GM18858 (cell line): ENCODE data around the gene MCC.
A peak's percentile ranks its signal among the peaks of the same experiment; 100 is the strongest.

Experiments used
- ATAC-seq: cut with Tn5 transposase; IDR thresholded peaks from one replicate; pipeline ENCODE4 v1.9.1; 2021; ENCODE audit not compliant: unreplicated experiment

The MCC gene

DNA sequence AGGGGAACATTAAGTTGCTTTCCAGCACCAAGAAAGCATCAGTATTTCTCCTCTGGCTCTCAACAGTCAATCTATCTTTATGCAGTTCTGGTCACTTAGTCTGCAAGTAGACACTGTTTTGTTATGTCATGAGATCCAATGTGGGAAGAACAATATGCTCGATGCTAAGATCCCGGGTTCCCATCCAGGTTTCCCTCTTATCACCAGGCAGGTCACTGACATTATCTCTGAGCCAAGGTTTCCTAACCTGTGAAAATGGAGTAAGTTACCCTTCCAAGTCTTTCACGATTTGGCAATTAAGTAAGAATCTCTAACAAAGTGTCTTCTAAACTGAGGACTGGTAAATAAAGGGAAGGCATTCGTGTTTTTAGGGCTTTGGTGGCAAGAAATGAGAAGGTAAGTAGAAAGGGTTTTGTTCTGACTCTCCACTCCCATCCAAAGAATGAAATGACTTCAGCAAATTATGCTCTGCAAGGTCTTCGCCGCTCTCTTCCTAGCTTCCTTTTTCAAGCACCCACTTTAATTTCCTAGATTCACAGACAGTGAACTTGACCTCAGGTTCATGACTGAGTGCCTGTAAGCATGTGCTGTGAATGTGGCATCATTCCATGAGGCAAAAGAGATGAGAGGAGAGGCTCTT lies 425.3 kb downstream of the MCC start:
- ATAC-seq, result no peak

DNA sequence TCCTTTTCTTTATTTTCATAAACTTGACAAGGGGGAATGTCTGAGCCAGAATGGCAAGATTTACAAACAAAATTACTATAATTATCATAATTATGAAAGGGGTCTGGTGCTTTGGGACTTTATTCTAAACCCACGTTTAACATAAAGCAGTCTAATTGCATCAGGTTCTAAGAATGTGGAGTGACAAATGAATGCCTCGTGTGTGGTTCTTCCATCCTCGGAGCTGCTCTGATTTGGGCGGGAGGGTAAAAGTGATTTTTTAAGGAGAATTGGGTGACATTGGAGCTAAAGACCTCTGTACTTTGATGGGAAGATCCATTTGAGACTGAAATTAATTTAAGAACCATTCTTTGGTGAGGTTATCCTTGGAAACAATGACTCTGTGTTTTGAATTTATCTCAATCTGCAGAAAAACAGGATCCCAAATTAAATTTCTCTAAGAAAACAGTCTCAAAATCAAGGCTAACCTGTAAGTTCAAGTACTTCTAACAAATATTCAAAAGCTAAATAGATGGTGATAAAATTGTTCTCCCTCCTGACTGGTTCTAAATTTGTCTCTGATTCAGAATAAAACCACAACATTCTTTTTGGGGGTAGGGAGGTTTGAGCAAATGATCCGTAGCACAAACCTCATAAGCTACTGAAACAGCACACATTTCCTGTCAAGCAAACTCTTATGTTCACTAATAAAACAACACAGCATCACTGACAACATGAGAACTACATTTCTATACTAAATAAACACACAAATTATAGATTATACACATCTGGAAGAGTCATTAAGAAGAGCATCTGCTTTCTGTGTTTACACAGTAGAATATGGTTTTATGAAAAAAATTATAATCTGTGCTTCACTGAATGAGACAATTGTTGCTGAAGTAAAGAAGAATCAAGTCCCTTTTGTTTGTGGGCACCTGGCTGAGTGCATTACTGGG lies 426.1 kb downstream of the MCC start:
- ATAC-seq, result peak; percentile 42

DNA sequence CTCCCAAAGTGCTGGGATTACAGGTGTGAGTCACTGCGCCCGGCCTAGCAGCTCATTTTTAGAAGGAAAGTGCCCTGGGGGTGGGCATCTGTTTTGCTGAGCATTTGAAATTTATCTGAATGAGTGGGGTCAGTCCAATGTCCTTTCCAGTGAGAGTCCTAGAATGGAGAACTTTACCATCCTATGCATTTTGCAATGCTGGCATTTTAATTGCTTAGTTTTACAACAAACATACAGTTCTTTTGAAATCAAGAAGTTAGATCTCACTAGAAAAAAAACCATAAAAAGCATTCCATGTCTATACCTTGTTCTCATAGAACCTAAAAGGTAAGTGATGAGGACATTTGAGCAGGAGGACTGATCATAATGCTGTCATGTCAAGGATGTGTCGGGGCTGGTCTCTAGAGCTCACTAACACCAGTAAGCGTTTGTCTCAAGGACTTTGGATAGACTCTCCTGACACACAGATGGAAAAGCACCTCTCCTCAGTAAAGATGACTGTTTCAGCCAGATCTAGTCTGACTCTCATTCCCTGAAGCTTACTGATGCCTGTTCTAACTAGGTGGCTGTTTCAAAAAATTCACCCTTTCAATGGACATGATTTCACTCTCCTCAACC lies 427.7 kb downstream of the MCC start:
- no peak for ATAC-seq

DNA sequence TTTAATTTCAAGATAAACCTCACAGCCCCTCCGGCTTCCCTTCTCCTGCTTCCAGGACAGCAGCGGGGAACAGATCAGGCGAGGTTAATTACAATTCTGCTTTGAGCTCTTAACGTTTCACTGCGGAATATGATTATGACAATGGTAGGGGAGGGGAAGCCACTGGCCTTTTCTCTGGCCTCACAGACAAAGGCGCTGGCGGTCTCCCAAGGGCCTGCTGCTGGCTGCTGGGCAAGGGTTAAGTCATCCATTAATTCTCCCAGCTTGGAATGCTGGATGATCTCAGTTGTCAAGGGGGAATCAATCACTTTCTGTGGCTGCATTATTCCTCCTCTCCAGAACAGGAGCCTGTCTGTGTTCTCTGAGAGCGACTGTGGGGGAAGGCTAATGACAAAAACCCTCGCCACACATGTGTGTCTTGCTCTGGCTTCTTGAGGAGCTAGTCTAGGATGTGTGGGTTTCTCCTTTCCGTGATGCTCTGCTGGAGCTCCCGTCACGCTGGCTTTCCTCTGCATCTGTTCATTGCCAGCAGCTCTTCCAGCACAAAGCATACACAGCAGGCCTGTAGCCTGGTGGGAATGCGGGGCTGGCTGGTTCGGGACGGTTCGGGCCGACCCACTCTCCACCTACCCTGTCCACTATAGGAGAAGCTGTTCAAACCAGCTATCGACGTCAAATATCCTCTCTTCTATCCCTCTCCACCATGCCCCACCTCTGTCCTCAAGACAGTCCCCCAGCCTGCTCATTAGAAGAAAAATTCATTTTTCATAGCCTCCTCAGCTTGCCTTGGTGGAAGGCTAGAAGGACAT lies 428.8 kb downstream of the MCC start:
- ATAC-seq, result no peak

DNA sequence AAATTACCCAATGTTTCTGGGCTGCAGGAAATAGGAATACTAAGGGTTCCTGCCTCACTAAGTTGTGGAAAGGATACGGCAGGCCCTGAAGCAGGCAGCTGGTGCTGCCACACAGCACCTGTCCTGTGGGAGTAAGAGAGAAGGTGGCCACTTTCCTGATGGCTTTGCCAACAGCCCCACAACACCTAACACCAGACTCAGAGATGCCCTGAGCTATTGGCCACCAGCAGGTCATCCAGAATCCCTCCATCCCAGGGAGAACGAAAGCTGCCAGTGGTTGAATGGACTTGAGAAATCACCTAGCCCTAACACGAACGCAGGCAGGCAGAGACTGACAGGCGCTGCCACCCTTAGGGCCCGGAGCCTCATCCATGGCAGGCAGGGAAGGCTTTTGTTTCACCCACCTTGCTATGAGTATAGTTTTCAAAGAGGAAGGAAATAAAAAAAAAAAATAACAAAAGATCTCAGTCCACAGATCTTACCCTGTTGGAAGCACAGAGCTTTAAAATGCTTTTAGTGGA lies 429.5 kb downstream of the MCC start:
- no peak for ATAC-seq

DNA sequence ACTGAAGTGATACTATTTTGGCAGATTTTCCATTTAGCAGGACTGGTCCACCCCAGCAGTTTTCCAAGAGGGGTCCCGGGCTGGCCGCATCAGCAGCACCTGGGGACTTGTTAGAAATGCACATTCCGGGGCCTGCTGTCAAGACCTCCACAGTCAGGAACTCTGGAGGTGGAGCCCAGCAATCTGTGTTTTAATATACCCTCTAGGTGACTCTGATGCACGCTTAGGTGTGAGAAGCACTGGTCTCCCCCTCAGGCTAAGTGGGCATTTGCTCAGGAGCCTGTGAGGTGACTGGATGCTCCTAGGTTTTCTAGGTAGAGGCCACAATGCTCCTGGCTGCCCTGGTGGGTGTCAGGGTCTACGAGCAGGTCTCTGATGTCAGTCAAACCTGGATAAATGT lies 430.0 kb downstream of the MCC start:
- ATAC-seq, result no peak

DNA sequence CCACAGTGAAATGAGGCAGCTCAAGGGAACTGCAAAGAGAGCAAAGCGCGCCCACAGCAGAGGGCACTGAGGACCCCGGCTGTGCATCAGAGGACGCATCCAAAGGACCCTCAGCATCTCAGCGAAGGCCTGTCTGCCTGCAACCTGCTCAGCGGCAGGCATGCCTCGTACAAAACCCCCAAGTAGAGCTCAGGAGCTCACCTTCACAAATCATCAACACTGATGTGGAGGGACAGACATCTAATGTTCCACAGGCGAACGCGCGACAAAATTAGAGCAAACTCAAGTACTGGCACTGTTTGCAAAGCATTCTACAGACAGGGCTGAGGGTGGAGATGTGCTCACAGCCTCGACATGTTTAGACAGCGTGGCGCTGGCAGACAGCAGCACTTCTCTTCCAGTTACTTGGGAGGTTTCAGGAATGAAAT lies 430.7 kb downstream of the MCC start:
- ATAC-seq, result no peak

DNA sequence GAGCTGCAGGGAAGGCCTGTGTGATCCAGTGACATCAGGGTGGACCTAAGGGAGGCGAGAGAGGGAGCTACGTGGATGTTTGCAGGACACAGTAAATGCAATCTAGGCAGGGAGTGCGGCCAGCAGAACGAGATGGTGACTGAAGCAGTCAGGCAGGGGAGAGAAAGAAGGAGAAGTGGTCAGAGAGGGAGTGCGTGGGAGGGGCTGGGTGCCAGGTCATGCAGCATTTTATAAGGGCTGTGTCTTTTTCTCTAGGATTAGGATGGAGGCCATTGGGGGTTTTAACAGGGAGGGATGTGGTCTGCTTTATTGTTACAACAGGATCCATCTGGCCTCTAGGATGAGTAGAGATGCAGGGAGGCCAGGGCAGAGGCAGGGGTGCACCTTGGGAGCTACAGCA lies 431.3 kb downstream of the MCC start:
- no peak for ATAC-seq

DNA sequence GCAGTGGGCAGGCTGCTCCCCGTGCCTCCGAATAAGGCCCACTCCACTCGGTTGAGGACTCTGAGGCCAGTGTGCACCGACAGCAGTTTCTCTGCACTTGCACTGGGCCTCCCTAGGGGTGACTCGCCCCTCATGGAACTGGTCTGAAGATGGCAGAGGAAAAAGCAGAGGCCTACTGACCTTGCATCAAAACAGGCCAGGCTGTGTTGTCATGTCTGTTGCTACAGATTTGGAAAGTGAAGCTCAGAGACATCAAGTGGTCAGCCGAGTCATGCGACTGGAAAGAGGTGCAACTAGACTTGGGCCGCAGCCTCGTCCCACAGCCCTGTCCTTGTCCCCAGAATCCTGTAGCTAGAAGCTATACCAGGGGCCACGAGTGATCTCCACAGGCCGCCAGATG lies 433.4 kb downstream of the MCC start:
- ATAC-seq, result no peak

DNA sequence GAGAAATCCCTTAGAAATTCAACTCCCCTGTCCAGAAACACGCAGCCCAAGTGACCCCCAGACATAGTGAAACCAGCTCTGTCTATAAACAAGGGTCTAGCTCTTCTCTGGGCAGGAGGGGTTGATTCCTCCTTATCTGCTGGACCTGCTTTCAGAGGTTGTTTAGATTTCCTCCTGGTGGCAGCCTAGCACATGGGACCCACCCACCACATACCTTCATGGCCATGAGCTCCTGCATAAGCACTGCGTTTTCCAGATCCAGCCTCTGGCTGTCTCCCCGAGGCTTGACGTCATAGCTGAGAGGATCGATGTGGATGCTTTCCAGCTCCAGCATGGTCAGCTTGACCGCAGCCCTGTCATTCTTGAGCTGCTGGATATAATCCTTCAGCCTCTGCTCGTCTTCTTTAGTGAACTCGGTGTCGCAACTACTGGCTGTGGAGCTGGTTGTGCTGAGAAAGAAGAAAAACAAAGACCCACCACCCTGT lies 434.7 kb downstream of the MCC start:
- ATAC-seq, result no peak

DNA sequence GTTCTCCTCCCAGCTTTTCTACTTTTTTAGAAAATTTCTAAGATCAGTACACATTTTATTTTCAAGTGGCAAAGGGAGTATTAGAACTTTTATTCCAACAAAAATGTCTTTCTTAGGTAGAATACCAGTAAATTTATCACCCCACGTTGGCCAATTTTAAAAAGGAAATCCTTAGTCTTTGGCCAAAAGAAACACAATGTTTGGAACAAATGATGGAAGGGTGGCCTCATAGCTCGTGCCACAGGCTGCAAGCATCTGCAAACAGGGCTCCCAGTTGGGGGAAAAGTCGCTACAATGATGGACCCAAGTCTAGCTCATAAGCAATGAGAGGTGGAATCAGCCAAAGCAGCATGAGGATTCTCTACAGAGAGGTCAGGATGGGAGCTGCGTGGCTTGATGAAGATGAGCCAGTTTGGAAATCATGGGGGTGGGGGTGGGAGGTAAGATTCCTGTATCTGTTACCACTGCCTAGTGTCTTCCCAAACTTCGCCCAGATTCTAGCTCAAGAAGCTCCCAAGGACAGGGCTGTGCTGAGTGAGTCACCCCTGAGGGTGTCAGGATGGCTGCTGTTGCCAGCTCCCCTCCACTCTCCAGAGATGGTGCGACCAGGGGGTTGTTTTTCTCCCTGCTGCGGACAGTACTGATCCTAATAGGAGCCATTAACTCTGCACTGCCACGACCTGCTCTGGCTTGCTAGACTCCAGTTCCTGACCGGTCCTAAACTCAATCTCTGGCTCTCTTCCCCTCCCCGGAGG lies 436.0 kb downstream of the MCC start:
- ATAC-seq, result no peak

DNA sequence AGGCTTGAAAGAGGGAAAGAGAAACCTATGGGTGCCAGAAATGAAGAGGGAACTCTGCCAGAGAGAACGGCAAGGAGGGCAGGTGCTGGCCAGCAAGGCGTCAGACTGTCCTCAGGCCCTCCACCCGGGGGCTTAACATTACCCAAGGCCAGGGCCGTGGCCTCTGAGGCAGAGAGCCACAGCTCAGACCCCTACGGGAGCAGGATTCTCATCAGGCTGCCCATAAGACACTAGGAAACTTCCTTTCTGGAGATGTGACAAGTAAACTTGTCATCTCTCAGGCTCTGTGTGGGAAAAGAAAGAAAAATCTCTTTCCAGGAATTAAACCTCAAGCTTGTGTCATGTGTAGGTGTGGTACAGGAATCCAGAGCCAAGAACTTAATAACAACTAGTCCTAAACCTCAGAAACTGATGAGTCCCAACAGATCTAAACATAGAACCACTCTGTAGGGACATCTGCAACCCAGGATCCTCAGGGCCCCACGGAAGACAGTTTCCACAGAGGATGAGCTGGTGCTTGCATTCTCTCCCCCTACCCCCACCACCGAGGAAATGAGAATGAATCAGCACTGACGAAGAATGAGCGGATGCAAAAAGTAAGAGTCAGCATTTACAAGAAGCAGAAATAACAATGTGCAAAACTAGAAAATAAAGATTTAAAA lies 437.4 kb downstream of the MCC start:
- ATAC-seq, result no peak

DNA sequence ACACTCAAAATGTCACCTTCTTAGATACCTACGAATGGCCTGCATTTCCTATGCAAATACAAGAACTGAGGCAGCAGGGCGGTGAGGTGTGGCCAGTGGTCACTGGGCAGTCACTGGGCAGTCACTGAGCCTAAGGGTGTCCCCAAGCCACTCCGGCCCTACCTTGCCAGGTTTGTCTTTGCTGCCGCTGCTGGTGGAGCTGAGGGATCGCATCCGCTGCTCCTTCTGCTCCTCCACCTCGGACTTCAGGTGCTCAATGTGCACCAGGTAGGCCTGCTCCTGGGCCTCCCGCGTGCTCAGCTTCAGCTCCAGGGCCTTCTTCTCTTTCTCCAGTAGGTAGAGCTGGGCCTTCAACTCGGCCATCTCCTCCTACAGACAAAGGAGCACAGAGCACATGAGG lies 439.3 kb downstream of the MCC start:
- ATAC-seq, result no peak

DNA sequence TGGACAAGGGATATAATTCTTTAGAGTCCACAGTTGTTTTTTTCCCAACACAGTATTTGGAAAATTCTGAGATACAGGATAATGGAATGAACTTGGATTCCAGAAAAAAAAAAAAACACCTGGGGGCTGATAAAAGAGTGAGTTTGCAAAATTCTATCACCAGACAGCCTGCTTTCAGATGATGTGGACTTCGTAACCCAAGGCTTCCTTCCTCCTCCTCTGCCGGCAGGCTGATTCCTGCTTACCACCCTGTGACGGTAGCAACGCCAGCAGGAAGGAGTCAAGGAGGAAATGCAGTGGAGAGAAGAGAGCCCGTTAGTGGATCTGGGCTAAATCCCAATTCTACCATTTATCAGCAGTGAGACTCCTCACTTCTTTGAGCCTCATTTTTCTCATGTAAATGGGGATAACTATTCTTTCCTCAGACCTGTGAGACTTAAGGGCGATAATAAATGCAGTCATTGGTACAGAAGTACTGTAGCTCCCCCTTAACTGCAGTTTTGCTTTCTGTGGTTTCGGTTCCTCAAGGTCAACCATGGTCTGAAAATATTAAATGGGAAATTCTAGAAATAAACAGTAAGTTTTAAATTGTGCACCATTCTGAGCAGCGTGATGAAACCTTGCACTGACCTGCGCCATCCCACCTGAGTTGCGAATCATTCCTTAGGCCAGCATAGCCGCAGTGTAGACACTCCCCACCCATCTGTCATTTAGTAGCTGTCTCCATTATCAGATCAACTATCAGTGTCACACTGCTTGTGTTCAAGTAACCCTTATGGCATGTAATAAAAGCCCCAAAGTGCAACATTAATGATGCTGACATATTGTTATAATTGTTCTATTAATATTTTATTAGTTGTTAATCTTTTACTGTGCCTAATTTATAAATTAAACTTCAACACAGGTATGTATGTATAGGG lies 440.3 kb downstream of the MCC start:
- peak; percentile 94 for ATAC-seq

DNA sequence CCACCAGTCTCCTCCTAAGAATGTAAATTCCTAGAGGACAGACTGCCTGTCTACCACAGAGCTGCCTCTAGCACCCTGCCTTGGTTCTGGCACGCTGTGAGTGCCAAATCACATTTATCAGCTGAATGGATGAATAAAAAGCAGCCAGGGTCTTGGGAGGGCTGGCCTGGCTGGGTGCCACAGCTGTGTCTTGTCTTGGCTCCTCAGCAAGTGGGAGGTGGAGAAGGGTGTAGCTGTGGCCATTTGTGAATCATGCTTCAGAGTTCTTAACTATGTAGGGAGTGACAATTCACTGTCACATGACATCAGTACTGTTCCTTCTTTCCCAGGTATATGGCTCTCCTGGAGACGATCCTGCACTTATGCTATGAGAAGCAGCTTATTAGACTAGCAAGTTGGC lies 441.0 kb downstream of the MCC start:
- ATAC-seq, result no peak

DNA sequence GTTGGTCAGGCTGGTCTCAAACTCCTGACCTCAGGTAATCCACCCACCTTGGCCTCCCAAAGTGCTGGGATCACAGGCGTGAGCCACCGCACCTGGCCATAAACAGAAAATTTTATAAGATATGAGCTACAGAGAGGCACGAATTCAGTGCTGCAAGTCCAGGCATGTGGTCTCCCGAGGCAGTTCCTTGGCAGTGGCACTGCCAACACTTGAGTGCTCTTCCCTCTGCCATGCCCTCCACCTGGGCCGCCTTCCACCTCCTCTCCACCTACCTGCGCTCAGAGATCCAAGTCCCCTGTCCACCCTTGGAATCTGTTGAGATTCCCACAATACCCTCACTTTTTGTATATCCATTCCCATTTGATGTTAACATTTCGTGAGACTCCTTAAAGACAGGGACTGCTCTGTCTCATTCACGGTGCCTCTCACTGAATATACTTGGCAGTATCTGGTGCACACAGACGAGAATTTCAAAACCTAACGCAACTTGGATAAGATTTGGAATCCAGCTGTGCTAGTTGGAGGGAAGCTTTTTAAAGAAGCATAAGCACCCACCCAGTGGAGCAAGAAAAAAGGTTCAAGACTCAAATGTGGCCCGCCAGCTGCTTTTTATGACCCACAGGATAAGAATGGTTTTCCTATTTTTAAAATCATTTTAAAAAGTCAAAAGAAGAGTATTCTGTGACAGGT lies 443.3 kb downstream of the MCC start:
- no peak for ATAC-seq

DNA sequence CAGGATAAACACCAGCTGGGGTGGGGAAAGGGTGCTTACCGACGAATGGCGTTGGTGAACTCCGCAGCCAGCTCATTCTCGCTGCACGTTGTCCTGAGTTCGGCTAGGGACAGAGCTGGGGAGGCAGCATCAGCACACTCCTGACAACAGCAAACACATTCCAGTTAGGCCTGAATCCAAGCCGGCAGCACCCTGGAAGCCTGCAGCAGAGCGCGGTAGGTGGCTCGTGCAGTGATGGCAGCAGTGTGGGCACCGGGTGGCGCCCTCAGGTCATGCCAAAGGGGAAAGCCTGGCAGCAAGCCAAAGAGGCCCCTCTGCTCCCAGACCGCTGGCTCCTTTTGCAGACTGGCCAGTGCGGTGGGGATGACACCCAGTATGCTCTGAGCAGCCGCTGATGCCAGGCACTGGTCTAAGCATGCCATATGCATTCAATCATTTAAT lies 444.7 kb downstream of the MCC start:
- no peak for ATAC-seq
